ENCODE data around the gene DDX24.

DDX24 gene

DNA sequence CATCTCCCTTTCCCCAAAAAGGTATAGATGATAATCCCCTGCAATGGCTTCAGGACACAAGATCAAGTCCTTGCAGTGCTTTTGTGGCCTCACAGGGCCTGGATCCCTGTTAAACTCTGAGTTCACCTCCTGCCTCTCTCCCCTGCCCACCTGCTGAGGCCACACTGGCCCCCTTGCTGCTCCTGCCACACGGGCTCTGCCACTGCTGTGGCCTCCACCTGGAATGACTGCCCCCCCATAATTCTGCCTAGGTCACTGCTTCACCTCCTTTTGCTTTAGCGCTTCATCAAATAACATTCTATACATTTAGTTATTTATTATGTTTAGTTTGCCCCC is 28.9 kb upstream of the DDX24 start:
- FAIRE-seq (no peak), DNase-seq (ENCODE audit: insufficient read length, low spot score) (no peak)
- TF ChIP-seq, protein P1, sequence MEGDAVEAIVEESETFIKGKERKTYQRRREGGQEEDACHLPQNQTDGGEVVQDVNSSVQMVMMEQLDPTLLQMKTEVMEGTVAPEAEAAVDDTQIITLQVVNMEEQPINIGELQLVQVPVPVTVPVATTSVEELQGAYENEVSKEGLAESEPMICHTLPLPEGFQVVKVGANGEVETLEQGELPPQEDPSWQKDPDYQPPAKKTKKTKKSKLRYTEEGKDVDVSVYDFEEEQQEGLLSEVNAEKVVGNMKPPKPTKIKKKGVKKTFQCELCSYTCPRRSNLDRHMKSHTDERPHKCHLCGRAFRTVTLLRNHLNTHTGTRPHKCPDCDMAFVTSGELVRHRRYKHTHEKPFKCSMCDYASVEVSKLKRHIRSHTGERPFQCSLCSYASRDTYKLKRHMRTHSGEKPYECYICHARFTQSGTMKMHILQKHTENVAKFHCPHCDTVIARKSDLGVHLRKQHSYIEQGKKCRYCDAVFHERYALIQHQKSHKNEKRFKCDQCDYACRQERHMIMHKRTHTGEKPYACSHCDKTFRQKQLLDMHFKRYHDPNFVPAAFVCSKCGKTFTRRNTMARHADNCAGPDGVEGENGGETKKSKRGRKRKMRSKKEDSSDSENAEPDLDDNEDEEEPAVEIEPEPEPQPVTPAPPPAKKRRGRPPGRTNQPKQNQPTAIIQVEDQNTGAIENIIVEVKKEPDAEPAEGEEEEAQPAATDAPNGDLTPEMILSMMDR (IDR thresholded peaks at IDR 0.05; ENCODE audit: insufficient read depth, missing control alignments), result no peak

DNA sequence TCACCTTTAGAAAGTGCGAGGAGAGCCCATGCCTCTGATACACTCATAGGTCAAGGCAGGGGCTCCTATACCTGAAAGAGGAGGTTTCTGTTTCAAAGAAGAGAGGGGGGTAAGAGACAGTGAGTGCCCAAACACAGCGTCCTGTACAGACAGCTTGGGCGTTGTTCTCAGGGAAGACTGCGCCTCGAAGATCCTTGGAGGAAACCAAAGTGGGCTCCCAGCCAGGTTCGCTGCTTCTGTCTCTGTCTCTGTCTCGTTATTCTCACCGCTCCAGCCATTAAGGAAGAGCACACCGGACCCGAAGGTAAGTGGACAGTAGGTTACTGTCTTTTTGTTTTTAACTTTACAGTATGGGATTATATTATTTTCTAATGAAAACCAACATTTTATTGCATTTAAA is 23.7 kb upstream of the DDX24 start:
- DNase-seq (ENCODE audit: insufficient read length, low spot score) (no peak), FAIRE-seq (no peak)
- TF ChIP-seq, protein P1 (IDR thresholded peaks at IDR 0.05; ENCODE audit: insufficient read depth, missing control alignments), result no peak

DNA sequence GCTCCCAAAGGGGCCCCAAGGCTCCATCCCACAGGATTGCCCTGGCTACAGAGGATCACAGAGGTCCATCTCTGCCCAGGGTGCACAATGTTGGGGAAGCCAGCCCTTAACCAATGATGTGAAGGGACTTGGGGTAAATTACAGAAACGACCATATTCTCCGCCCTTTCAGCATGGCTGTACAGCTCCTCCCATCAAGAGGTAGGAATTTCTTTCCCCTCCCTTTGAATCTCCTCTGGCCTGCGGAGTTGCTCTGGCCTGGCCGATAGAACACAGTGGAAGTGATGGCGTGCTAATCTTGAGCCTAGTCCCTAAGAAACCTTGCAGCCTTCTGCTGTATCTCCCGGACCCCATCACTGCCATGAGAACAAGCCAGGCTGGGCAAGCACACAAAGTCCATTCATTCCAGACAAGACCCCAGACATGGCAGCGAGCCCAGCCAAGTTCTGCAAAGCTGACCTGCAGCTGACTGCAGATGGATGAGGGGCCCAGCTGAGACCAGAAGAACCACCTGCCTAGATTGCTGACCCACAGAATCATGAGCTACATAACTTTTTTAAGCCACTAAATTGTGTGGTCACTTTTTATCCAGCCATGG is 22.6 kb upstream of the DDX24 start:
- TF ChIP-seq, protein P1 (IDR thresholded peaks at IDR 0.05; ENCODE audit: insufficient read depth, missing control alignments), result no peak
- DNase-seq (ENCODE audit: insufficient read length, low spot score) (no peak), FAIRE-seq (no peak)

DNA sequence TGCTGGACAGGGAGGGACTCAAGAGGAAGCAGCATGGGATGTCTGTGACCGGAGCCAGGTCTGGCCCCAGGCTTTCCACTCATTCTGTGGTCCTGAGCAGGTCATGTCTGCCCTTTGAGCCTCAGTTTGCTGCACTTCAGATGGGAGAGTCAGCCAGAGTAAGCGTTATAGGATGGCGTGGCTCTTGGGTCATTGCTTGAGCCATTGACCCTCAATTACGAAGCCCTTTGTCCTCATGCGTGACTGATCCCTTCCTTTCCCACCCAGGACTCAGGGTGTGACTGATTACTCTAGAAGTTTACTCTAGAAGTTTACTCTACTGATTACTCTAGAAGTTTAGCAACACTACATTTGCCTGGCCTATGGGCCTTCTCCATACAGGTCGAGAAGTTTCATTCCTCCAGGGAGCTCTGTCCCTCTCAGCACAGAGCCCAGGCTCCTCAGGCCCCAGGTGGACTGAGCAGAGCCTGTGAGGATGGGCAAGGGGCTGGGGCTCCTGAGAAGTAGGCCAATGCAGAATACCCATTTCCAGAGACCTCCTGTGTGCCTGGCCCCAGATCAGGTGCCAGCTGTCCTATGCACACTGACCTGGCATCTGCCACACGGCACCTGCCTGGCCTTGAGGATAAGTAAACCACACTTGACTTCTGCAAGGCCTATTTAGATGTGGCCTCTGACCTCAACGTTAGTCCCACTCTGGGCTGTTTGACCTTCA is 21.9 kb upstream of the DDX24 start:
- no peak for DNase-seq (ENCODE audit: insufficient read length, low spot score)
- no peak for FAIRE-seq
- TF ChIP-seq, protein P1 (IDR thresholded peaks at IDR 0.05; ENCODE audit: insufficient read depth, missing control alignments), result no peak

DNA sequence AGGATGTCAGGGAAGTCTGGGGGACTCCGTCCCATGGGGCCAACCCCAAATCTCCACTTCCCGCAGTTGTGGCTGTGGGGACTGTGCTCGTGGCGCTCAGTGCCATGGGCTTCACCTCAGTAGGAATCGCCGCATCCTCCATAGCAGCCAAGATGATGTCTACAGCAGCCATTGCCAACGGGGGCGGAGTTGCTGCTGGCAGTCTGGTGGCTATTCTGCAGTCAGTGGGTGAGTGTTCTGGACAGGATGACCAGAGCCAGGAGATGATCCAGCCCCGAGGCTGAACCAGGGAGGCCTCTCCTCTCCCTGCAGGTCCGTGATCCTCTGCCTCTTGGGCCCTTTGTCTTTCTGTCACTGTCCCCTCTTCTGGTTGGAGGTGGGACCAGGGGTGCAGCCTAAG is 20.7 kb upstream of the DDX24 start:
- DNase-seq (ENCODE audit: insufficient read length, low spot score) (no peak), FAIRE-seq (no peak)
- TF ChIP-seq, protein P1 (IDR thresholded peaks at IDR 0.05; ENCODE audit: insufficient read depth, missing control alignments), result no peak

DNA sequence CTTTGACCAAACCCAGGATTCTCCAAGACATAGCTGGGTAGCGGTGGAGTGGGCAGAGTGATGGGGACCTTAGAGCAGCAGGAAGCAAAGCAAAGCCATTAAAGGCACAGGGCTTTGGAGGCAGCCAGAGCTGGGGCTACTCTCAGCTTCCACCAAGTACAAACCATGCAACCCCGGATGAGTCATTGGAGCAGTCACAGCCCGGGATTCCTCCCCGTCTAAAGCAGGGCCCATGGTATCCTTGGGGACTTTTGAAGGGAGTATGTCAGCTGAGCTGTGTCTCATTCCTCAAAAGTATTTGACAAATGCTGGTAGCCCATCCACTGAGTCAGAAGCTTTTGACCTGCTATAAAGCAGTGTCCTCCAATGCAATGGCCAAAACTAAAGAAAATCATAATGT is 19.8 kb upstream of the DDX24 start:
- DNase-seq (ENCODE audit: insufficient read length, low spot score), result no peak
- TF ChIP-seq, protein P1 (IDR thresholded peaks at IDR 0.05; ENCODE audit: insufficient read depth, missing control alignments), result no peak
- FAIRE-seq, result no peak

DNA sequence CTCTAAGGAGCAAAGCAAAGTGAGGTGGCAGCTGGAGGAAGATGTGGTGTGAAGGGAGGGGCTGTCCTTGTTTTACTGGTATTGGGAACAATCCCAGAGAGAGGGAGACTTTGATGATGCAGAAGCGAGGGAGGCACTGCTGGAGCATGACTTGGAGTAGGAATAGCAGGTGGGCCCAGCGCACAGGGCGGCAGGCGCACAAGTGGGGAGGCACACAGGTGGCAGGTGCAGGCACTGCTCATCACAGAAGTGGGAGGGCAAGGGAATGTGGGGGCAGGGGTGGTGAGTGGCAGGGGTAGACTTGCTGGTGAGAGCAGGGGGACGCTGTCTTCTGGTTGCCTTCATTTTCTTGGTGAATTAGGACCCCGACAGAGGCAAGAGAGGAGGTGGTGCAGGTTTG is 18.0 kb upstream of the DDX24 start:
- TF ChIP-seq, protein P1 (IDR thresholded peaks at IDR 0.05; ENCODE audit: insufficient read depth, missing control alignments), result no peak
- no peak for FAIRE-seq

More for the DNA sequence above, 18.0 kb upstream of the DDX24 start:
- no peak for DNase-seq (ENCODE audit: insufficient read length, low spot score)
